H1 (cell line): ENCODE results near the gene CUL4A. TPM values are rescaled to one million over a fixed set of nuclear protein-coding genes. Genes with fewer than 3 reads are reported as not detected.
A peak's percentile ranks its signal among the peaks of the same experiment; 100 is the strongest.

Experiments
- CTCF ChIA-PET: fragments of 300-600 bp; sonication (Branson Sonifier 250); formaldehyde crosslinking; loops from one replicate; lab custom pipeline; 2021; ENCODE audit not compliant: partially characterized antibody; lab: Charles Lee
- POLR2A ChIA-PET: fragments of 300-600 bp; sonication (Branson Sonifier 250); formaldehyde crosslinking; loops from one replicate; lab custom pipeline; 2021; ENCODE audit warnings: inconsistent platforms; ENCODE audit not compliant: partially characterized antibody; lab: Charles Lee
- DNase-seq, 2 experiments: peaks; one replicate each; pipeline versions ENCODE4 v3.0.0 to v3.0.0-alpha.2; 2010 to 2022; ENCODE audit warnings: low spot score in 2 of 2, low read depth in 1 of 2, mixed read lengths in 1 of 2
- FAIRE-seq: peaks from 2 replicates; lab custom pipeline; 2011; peaks lifted over from hg19 to GRCh38; lab: Jason Lieb, UNC
- H2AFZ ChIP-seq: 2 replicates; pipeline ENCODE4 v1.8.1; 2012; ENCODE audit warnings: low read length, inconsistent platforms
- H2AK5ac ChIP-seq: 2 replicates; pipeline ENCODE4 v1.6.1; 2013; ENCODE audit warnings: low read depth, low read length
- H2BK120ac ChIP-seq: replicated peaks from 2 replicates; pipeline ENCODE3; 2013; ENCODE audit warnings: low read depth, low read length, inconsistent platforms
- H2BK12ac ChIP-seq: 2 replicates; pipeline ENCODE4 v1.6.1; 2013; ENCODE audit warnings: low read depth, low read length
- H2BK15ac ChIP-seq: 2 replicates; pipeline ENCODE4 v1.6.1; 2013; ENCODE audit warnings: low read length
- H2BK20ac ChIP-seq: 2 replicates; pipeline ENCODE4 v1.6.1; 2013; ENCODE audit warnings: low read length
- H2BK5ac ChIP-seq: 2 replicates; pipeline ENCODE4 v1.6.1; 2013; ENCODE audit warnings: low read depth, low read length
- H3K14ac ChIP-seq: 2 replicates; pipeline ENCODE4 v1.6.1; 2013; ENCODE audit warnings: inconsistent platforms; ENCODE audit not compliant: insufficient read length
- H3K18ac ChIP-seq: 2 replicates; pipeline ENCODE4 v1.6.1; 2013; ENCODE audit warnings: low read length; ENCODE audit errors: extremely low read depth
- H3K23ac ChIP-seq: 2 replicates; pipeline ENCODE4 v1.6.1; 2013; ENCODE audit warnings: inconsistent platforms; ENCODE audit not compliant: insufficient read length
- H3K23me2 ChIP-seq: 2 replicates; pipeline ENCODE4 v1.6.1; 2013; ENCODE audit warnings: low read depth, low read length
- H3K27ac ChIP-seq: 2 replicates; pipeline ENCODE4 v1.6.1; 2011; ENCODE audit warnings: low read depth, low read length, inconsistent platforms
- H3K27me3 ChIP-seq, 4 experiments: replicated peaks in 1 of 4; 1 replicate in 1 of 4; 2 replicates in 3 of 4; pipeline versions ENCODE4 v1.6.1 to v1.8.1; 2011 to 2013; ENCODE audit warnings: low read length in 3 of 4, mild to moderate bottlenecking in 3 of 4, inconsistent platforms in 2 of 4, mixed read lengths in 2 of 4, moderate library complexity in 1 of 4; ENCODE audit not compliant: control insufficient read depth in 3 of 4, insufficient read depth in 3 of 4; ENCODE audit errors: extremely low read depth in 1 of 4
- H3K36me3 ChIP-seq, 4 experiments: 2 replicates each; pipeline versions ENCODE4 v1.6.1 to v1.8.1; 2011 to 2013; ENCODE audit warnings: mild to moderate bottlenecking in 4 of 4, low read length in 3 of 4, moderate library complexity in 2 of 4, control low read depth in 1 of 4, inconsistent platforms in 1 of 4; ENCODE audit not compliant: insufficient read depth in 4 of 4, control insufficient read depth in 2 of 4
- H3K4ac ChIP-seq: replicated peaks from 2 replicates; pipeline ENCODE3; 2013; ENCODE audit warnings: low read length, low read depth, mixed read lengths, inconsistent platforms; ENCODE audit not compliant: insufficient read length
- H3K4me1 ChIP-seq, 4 experiments: replicated peaks in 1 of 4; 1 replicate in 1 of 4; 2 replicates in 3 of 4; pipeline versions ENCODE4 v1.6.1 to v1.8.1; 2011 to 2013; ENCODE audit warnings: low read length in 3 of 4, inconsistent platforms in 2 of 4, mixed read lengths in 1 of 4; ENCODE audit not compliant: insufficient read depth in 4 of 4, control insufficient read depth in 3 of 4
- H3K4me2 ChIP-seq, 2 experiments: 2 replicates each; pipeline versions ENCODE4 v1.6.1 to v1.8.1; 2011 to 2013; ENCODE audit warnings: low read depth in 2 of 2, low read length in 2 of 2, control low read depth in 1 of 2, inconsistent platforms in 1 of 2, mild to moderate bottlenecking in 1 of 2; ENCODE audit not compliant: insufficient read depth in 1 of 2
- H3K4me3 ChIP-seq, 4 experiments: fragments of 200-600, 300-600 bp in 1 of 4; sonication (generic), shearing (Covaris generic), sonication (Bioruptor Twin) in 1 of 4; 2 replicates each; pipeline versions ENCODE4 v1.5.1 to v1.8.1; 2011 to 2016; ENCODE audit warnings: low read length in 4 of 4, low read depth in 3 of 4, control low read depth in 2 of 4, inconsistent platforms in 2 of 4, mild to moderate bottlenecking in 2 of 4, mixed read lengths in 1 of 4, moderate library complexity in 1 of 4; ENCODE audit not compliant: insufficient read depth in 2 of 4; ENCODE audit errors: extremely low read depth in 1 of 4
- H3K56ac ChIP-seq: replicated peaks from 2 replicates; pipeline ENCODE3; 2013; ENCODE audit warnings: low read depth, mild to moderate bottlenecking, mixed read lengths, low read length, inconsistent platforms; ENCODE audit not compliant: insufficient read length
- H3K79me1 ChIP-seq: 2 replicates; pipeline ENCODE4 v1.6.1; 2013; ENCODE audit warnings: low read depth, low read length, control low read depth
- H3K79me2 ChIP-seq, 2 experiments: 2 replicates each; pipeline versions ENCODE4 v1.6.1 to v1.8.1; 2012 to 2013; ENCODE audit warnings: low read length in 2 of 2, mild to moderate bottlenecking in 2 of 2, inconsistent platforms in 1 of 2; ENCODE audit not compliant: insufficient read depth in 2 of 2, control insufficient read depth in 1 of 2
- H3K9ac ChIP-seq, 4 experiments: replicated peaks in 1 of 4; 1 replicate in 1 of 4; 2 replicates in 3 of 4; pipeline versions ENCODE4 v1.6.1 to v1.8.1; 2011 to 2013; ENCODE audit warnings: low read depth in 3 of 4, low read length in 3 of 4, control low read depth in 2 of 4, mild to moderate bottlenecking in 2 of 4, moderate library complexity in 2 of 4, inconsistent platforms in 1 of 4; ENCODE audit errors: extremely low read depth in 1 of 4
- H3K9me3 ChIP-seq, 2 experiments: 2 replicates each; pipeline versions ENCODE4 v1.6.1 to v1.8.1; 2012 to 2013; ENCODE audit warnings: mild to moderate bottlenecking in 2 of 2, moderate library complexity in 2 of 2, control low read depth in 1 of 2, inconsistent platforms in 1 of 2, low read depth in 1 of 2, low read length in 1 of 2, mixed read lengths in 1 of 2; ENCODE audit not compliant: insufficient read depth in 2 of 2
- H4K20me1 ChIP-seq, 2 experiments: replicated peaks in 1 of 2; 2 replicates each; pipeline versions ENCODE3 to v1.8.1; 2011 to 2013; ENCODE audit warnings: inconsistent platforms in 2 of 2, low read length in 2 of 2, mild to moderate bottlenecking in 1 of 2; ENCODE audit not compliant: insufficient read depth in 2 of 2, control insufficient read depth in 1 of 2
- H4K5ac ChIP-seq: 2 replicates; pipeline ENCODE4 v1.6.1; 2013; ENCODE audit warnings: low read length, low read depth, mixed read lengths, inconsistent platforms; ENCODE audit not compliant: insufficient read length
- H4K8ac ChIP-seq: 2 replicates; pipeline ENCODE4 v1.8.0; 2013; ENCODE audit warnings: mild to moderate bottlenecking, moderate library complexity, low read length, inconsistent platforms; ENCODE audit not compliant: insufficient read depth; ENCODE audit errors: extremely low read depth
- H4K91ac ChIP-seq: replicated peaks from 2 replicates; pipeline ENCODE3; 2013; ENCODE audit warnings: low read length, mixed read lengths, inconsistent platforms; ENCODE audit not compliant: insufficient read length
- CHD2 ChIP-seq: IDR thresholded peaks from 2 replicates; pipeline ENCODE4 v1.6.1; 2012; ENCODE audit warnings: low read length, improper control_type of control experiment
- EP300 ChIP-seq, 2 experiments: IDR thresholded peaks; 1 replicate in 1 of 2; 2 replicates in 1 of 2; pipeline ENCODE4 v1.6.1; 2011 to 2012; ENCODE audit warnings: low read depth in 2 of 2, low read length in 2 of 2, mild to moderate bottlenecking in 2 of 2, borderline replicate concordance in 1 of 2, inconsistent platforms in 1 of 2, moderate library complexity in 1 of 2
- FOSL1 ChIP-seq: IDR thresholded peaks from 2 replicates; pipeline ENCODE4 v1.6.1; 2011; ENCODE audit warnings: mild to moderate bottlenecking, low read depth, low read length, moderate library complexity; ENCODE audit not compliant: insufficient read depth
- NRF1 ChIP-seq: IDR thresholded peaks from 2 replicates; pipeline ENCODE4 v1.6.1; 2011; ENCODE audit warnings: mild to moderate bottlenecking, low read depth, low read length, improper control_type of control experiment
- RAD21 ChIP-seq, 2 experiments: IDR thresholded peaks in 1 of 2; conservative IDR thresholded peaks in 1 of 2; 2 replicates each; pipeline ENCODE4 v1.6.1; 2011; ENCODE audit warnings: low read depth in 2 of 2, low read length in 2 of 2, improper control_type of control experiment in 1 of 2, inconsistent platforms in 1 of 2, mild to moderate bottlenecking in 1 of 2, moderate library complexity in 1 of 2
- RXRA ChIP-seq: IDR thresholded peaks from 2 replicates; pipeline ENCODE4 v1.6.1; 2011; ENCODE audit warnings: low read depth, mild to moderate bottlenecking, low read length, moderate library complexity; ENCODE audit not compliant: insufficient read depth
- SAP30 ChIP-seq: fragments of 300-600 bp; sonication (generic); IDR thresholded peaks from 2 replicates; pipeline ENCODE4 v1.7.1; 2012; ENCODE audit warnings: low read length, moderate library complexity, mild to moderate bottlenecking, inconsistent platforms; ENCODE audit not compliant: insufficient read depth, insufficient replicate concordance
- SIRT6 ChIP-seq: IDR thresholded peaks from one replicate; pipeline ENCODE4 v1.7.1; 2012; ENCODE audit warnings: low read length, inconsistent platforms
- SIX5 ChIP-seq: IDR thresholded peaks from 2 replicates; pipeline ENCODE4 v1.6.1; 2011; ENCODE audit warnings: mild to moderate bottlenecking, low read depth, low read length
- SP2 ChIP-seq: IDR thresholded peaks from 2 replicates; pipeline ENCODE4 v1.6.1; 2012; ENCODE audit warnings: mild to moderate bottlenecking, low read length, inconsistent platforms
- TCF12 ChIP-seq: IDR thresholded peaks from 2 replicates; pipeline ENCODE4 v1.6.1; 2011; ENCODE audit warnings: low read depth, mild to moderate bottlenecking, low read length
- whole genome bisulfite sequencing, 2 experiments: shearing (Covaris generic) in 1 of 2; methylation state at CpG; one replicate each; pipeline versions ENCODE4 v1.1.6 to v1.1.7; 2013 to 2015; ENCODE audit warnings: low lambda C conversion rate in 2 of 2, mixed read lengths in 2 of 2, inconsistent platforms in 1 of 2, low coverage in 1 of 2, missing lambda C conversion rate in 1 of 2; ENCODE audit not compliant: insufficient replicate concordance in 2 of 2, insufficient coverage in 1 of 2, insufficient read length in 1 of 2; ENCODE audit errors: extremely low coverage in 1 of 2, missing lambda C conversion rate in 1 of 2; 5-methylcytosine and 5-hydroxymethylcytosine counted together
- polyA plus RNA-seq, 7 experiments: library from polyadenylated mRNA; depleted of rRNA in 3 of 7; stranded (reverse) in 5 of 7; unstranded in 2 of 7; fragments of >200 nt in 5 of 7; fragments of 200-250 nt in 2 of 7; gene quantifications; 1 replicate in 5 of 7; 2 replicates in 1 of 7; 4 replicates in 1 of 7; pipeline versions ENCODE4 v1.2.1 to v1.2.3, GENCODE V29; 2011 to 2013; ENCODE audit warnings: missing spikeins in 2 of 7, mixed read lengths in 2 of 7
- total RNA-seq: library from RNA; stranded (reverse); fragmentation: NEBNext Ultra II Directional; extraction: Animal tissue kit (Norgen Biotek cat#: 25700); gene quantifications from 2 replicates; pipeline ENCODE4 v1.2.1, GENCODE V29; 2021

Gene CUL4A
- total and polyA plus RNA-seq, 2 of the 8 experiments (the other 6 are each of a cell fraction or from before 2014, with no cell fraction given) = 54.7 to 101 TPM

DNA sequence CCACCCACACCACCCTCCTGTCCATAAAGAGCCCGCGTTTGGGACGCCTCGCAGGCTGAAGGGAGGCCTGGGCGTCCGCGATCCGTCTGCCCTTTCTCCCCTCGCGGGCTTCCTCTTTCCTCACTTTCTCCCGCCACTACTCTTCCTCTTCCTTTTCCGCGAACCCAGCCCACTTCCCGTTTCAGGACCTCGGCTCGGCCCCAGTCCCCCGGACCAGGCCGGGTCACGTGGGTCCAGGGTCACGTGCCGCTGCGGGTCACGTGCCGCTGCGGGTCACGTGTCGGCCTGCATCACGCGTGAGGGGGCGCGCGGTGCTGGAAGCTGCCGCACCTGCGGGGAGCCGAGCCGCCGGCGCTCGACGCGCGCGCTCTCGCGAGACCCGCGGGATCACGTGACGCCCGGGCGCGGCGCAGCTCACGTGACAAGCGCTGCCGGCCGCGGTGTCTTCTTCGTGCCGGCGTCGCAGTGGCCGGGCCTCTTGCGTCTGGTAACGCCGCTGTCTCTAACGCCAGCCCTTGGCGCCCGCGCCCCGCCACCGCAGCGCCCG, 87.5 kb downstream of the CUL4A start, which contains the start of gene LAMP1:
Gene LAMP1, plus strand, starts transcription at position 417 of the 547 bp plus-strand sequence. CDS start 196 bp downstream, outside the sequence.
- Histone ChIP-seq H2BK15ac (peak within 1 kb of the TSS; percentile 72; the same call in 1 of the 2 replicates), H3K27ac (peak within 1 kb of the TSS; percentile 60; the same call in 1 of the 2 replicates), H4K5ac (peak within 1 kb of the TSS; percentile 85), H3K79me2 (peaks cover 13 to 44% of the 10 kb centered on the region in 2 experiments), H3K9me3 (no peaks in the 10 kb centered on the region), H3K23me2 (peaks cover 8% of the 10 kb centered on the region), H4K20me1 (peaks cover 2 to 4% of the 10 kb centered on the region in 2 experiments), H2AFZ (peak within 1 kb of the TSS; percentile 71; the same call in 1 of the 2 replicates), H3K4me3 (peak within 1 kb of the TSS; percentile 88 to 99 (median 92)), H3K9ac (peak within 1 kb of the TSS; percentile 78 to 99 (median 90)), H4K8ac (peak within 1 kb of the TSS; percentile 100; the same call in 1 of the 2 replicates), H3K23ac (no peak within 1 kb of the TSS), H3K14ac (no peak within 1 kb of the TSS), H3K4ac (no peak within 1 kb of the TSS), H2BK120ac (no peak within 1 kb of the TSS), H2BK12ac (no peak within 1 kb of the TSS), H3K4me2 (peak within 1 kb of the TSS; percentile 90 to 99), H2BK20ac (no peak within 1 kb of the TSS), H3K79me1 (peaks cover 2% of the 10 kb centered on the region; the same call in 1 of the 2 replicates), H2AK5ac (0 out of 2 replicates have a peak within 1 kb of the TSS, but pooled peaks have one; percentile 45), H4K91ac (no peak within 1 kb of the TSS), H3K4me1 (peaks cover 0 to 3% (median 2%) of the 10 kb centered on the region in 4 experiments; a peak in 5 of 7 replicates), H3K27me3 (peaks cover 0 to 2% (median 0%) of the 10 kb centered on the region in 4 experiments; a peak in 4 of 7 replicates), H2BK5ac (peak within 1 kb of the TSS; percentile 32; the same call in 1 of the 2 replicates), H3K18ac (no peak within 1 kb of the TSS), H3K56ac (peak within 1 kb of the TSS; percentile 71), H3K36me3 (no peaks in the 10 kb centered on the region; a peak in 1 of 8 replicates)
- CTCF ChIA-PET = interaction anchor here (1.2 to 3.0 kb wide), 4 partner anchors 20 to 95 kb away, joined by 3 to 8 read pairs (median 4); no protein-coding TSS in a partner anchor
- POLR2A ChIA-PET = interaction anchor here (0.7 to 3.0 kb wide), 13 partner anchors 9 to 402 kb away, joined by 3 to 11 read pairs (median 4); partner anchors contain the start of genes CUL4A and PCID2
- no peak for FAIRE-seq
- WGBS, 2 experiments = 1% methylated on average over 52 of the region's 74 CpGs; no CpG with 5 or more reads in 1 of the 2 experiments
- peak; percentile 92 to 100 for DNase-seq
- peak; percentile 45 to 97 for TF ChIP-seq EP300 (IDR thresholded peaks at IDR 0.05; ENCODE audit: borderline replicate concordance in 1 of 2, low read depth in 2 of 2, low read length in 2 of 2)
- no peak for TF ChIP-seq SP2
- TF ChIP-seq RAD21 (IDR thresholded peaks at IDR 0.05 in 1 of 2, conservative IDR thresholded peaks at IDR 0.05 in 1 of 2; ENCODE audit: low read depth in 2 of 2, low read length in 2 of 2) = peak in 1 of 2 experiments; percentile 23; a peak in 1 of 4 replicates
- TF ChIP-seq TCF12 = peak; percentile 92; the same call in 1 of the 2 replicates
- TF ChIP-seq SIX5 = no peak
- TF ChIP-seq NRF1 = peak; percentile 25; the same call in 1 of the 2 replicates
- peak; percentile 82; the same call in 1 of the 2 replicates for TF ChIP-seq FOSL1
- peak; percentile 99 for TF ChIP-seq CHD2
- TF ChIP-seq SIRT6 = no peak
- TF ChIP-seq RXRA = peak; percentile 80; the same call in 1 of the 2 replicates
- no peak for TF ChIP-seq SAP30
